Keratinocyte (primary cell): Measurements from ENCODE around the gene EVL. TPM values are rescaled to one million over a fixed set of nuclear protein-coding genes. Genes with fewer than 3 reads are reported as not detected.

Source experiments
- DNase-seq: peaks from one replicate; pipeline ENCODE4 v3.0.0-alpha.2; 2011; ENCODE audit warnings: low read depth, missing footprints, low spot score
- FAIRE-seq: peaks from 2 replicates; lab custom pipeline; 2011; peaks lifted over from hg19 to GRCh38; lab: Jason Lieb, UNC
- H2AFZ ChIP-seq: 2 replicates; pipeline ENCODE4 v1.6.0; 2012; ENCODE audit warnings: low read length, control low read depth, inconsistent platforms; ENCODE audit not compliant: control insufficient read depth
- H3K27ac ChIP-seq: 2 replicates; pipeline ENCODE4 v1.5.1; 2011; ENCODE audit warnings: low read length; ENCODE audit not compliant: control insufficient read depth, insufficient read depth
- H3K27me3 ChIP-seq: 3 replicates; pipeline ENCODE4 v1.6.0; 2011; ENCODE audit warnings: low read length; ENCODE audit not compliant: control insufficient read depth, insufficient read depth; ENCODE audit errors: extremely low read depth
- H3K36me3 ChIP-seq, 2 experiments: 2 replicates in 1 of 2; 3 replicates in 1 of 2; pipeline ENCODE4 v1.5.1; 2011; ENCODE audit warnings: low read length in 2 of 2, mild to moderate bottlenecking in 1 of 2; ENCODE audit not compliant: control insufficient read depth in 2 of 2, insufficient read depth in 2 of 2; ENCODE audit errors: extremely low read depth in 1 of 2
- H3K4me1 ChIP-seq: 3 replicates; pipeline ENCODE4 v1.5.1; 2011; ENCODE audit warnings: low read length; ENCODE audit not compliant: control insufficient read depth, insufficient read depth; ENCODE audit errors: extremely low read depth
- H3K4me2 ChIP-seq: 3 replicates; pipeline ENCODE4 v1.6.0; 2011; ENCODE audit warnings: low read depth, low read length; ENCODE audit not compliant: control insufficient read depth, insufficient read depth; ENCODE audit errors: extremely low read depth
- H3K4me3 ChIP-seq, 3 experiments: fragments of 200-600 bp in 1 of 3; sonication (generic) in 1 of 3; 2 replicates in 2 of 3; 3 replicates in 1 of 3; pipeline ENCODE4 v1.5.1; 2011 to 2016; ENCODE audit warnings: low read length in 3 of 3, mild to moderate bottlenecking in 3 of 3, control low read depth in 2 of 3, inconsistent platforms in 1 of 3, low read depth in 1 of 3, mixed read lengths in 1 of 3, mixed run types in 1 of 3, moderate library complexity in 1 of 3; ENCODE audit not compliant: control insufficient read depth in 2 of 3, insufficient read depth in 2 of 3; ENCODE audit errors: extremely low read depth in 1 of 3
- H3K79me2 ChIP-seq: 2 replicates; pipeline ENCODE4 v1.6.0; 2012; ENCODE audit warnings: low read length; ENCODE audit not compliant: control insufficient read depth, insufficient read depth
- H3K9ac ChIP-seq: 3 replicates; pipeline ENCODE4 v1.6.0; 2011; ENCODE audit warnings: low read length; ENCODE audit not compliant: control insufficient read depth, insufficient read depth; ENCODE audit errors: extremely low read depth
- H3K9me1 ChIP-seq: 3 replicates; pipeline ENCODE4 v1.6.0; 2011; ENCODE audit warnings: low read length; ENCODE audit not compliant: control insufficient read depth, insufficient read depth; ENCODE audit errors: extremely low read depth
- H3K9me3 ChIP-seq: 2 replicates; pipeline ENCODE4 v1.5.1; 2012; ENCODE audit warnings: low read depth, low read length; ENCODE audit not compliant: control insufficient read depth
- H4K20me1 ChIP-seq: 3 replicates; pipeline ENCODE4 v1.6.0; 2011; ENCODE audit warnings: low read length; ENCODE audit not compliant: control insufficient read depth, insufficient read depth; ENCODE audit errors: extremely low read depth
- EZH2 ChIP-seq: IDR thresholded peaks from one replicate; pipeline ENCODE4 v1.6.1; 2012; ENCODE audit warnings: inconsistent platforms, mild to moderate bottlenecking, low read length, moderate library complexity
- dilution Hi-C: fragments of 300-500 bp; cut with MboI; formaldehyde crosslinking; loops from one replicate; pipeline ENCODE4 v1.7.0; 2020; ENCODE audit warnings: low sequenced_read_pairs; ENCODE audit not compliant: extremely low pct_ligation_motif_present
- polyA plus RNA-seq, 5 experiments: library from polyadenylated mRNA; depleted of rRNA in 3 of 5; stranded (reverse) in 3 of 5; stranded (forward) in 1 of 5; unstranded in 1 of 5; fragments of >200 nt; gene quantifications; 1 replicate in 1 of 5; 2 replicates in 3 of 5; 3 replicates in 1 of 5; pipeline versions ENCODE4 v1.2.1 to v1.2.3, GENCODE V29; 2011 to 2012; ENCODE audit warnings: missing spikeins in 2 of 5, low read depth in 1 of 5, low replicate concordance in 1 of 5
- TF ChIP-seq, protein P1 (sequence below), 3 experiments: IDR thresholded peaks in 1 of 3; conservative IDR thresholded peaks in 1 of 3; optimal IDR thresholded peaks in 1 of 3; 2 replicates in 2 of 3; 3 replicates in 1 of 3; pipeline versions ENCODE3 to v1.5.1; 2011; ENCODE audit warnings: low read length in 3 of 3, mild to moderate bottlenecking in 3 of 3, moderate library complexity in 2 of 3, control low read depth in 1 of 3, inconsistent platforms in 1 of 3; ENCODE audit not compliant: insufficient read depth in 2 of 3; ENCODE audit errors: extremely low read depth in 1 of 3

Gene EVL
- polyA plus RNA-seq, 1 donor (not counting 4 experiments of a cell fraction or from before 2014, with no cell fraction given) = 12.0 TPM

DNA sequence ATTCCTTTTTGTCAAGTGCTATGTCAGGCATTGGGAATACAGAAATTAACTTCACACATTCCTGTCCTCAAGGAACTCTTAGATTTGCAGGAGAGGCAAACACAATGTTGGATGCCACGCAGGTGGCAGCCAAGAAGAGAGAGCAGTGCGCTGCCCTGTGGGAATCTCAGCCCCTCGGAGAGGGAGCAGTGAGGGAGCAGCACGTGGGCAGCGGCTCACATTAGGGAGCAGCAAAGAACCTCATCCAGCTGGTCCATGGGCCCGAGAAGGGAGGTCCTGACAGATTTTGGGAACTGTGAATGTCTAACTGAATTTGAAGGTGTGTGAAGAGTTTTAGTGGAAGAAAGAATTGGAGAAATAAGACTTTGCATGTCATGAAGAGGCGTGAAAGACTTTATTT lies 47.2 kb upstream of the EVL start:
- Histone ChIP-seq H3K9me3 (no peaks in the 10 kb centered on the region), H2AFZ (no peak overlapping the region), H3K4me2 (no peak overlapping the region), H4K20me1 (no peaks in the 10 kb centered on the region), H3K27ac (no peak overlapping the region), H3K36me3 (no peaks in the 10 kb centered on the region), H3K79me2 (no peaks in the 10 kb centered on the region), H3K4me3 (no peak overlapping the region), H3K9ac (no peak overlapping the region), H3K4me1 (no peaks in the 10 kb centered on the region), H3K9me1 (no peaks in the 10 kb centered on the region), H3K27me3 (no peaks in the 10 kb centered on the region)
- DNase-seq (no peak), FAIRE-seq (no peak)
- TF ChIP-seq EZH2 = no peak
- dilution Hi-C loops = no loop called here

DNA sequence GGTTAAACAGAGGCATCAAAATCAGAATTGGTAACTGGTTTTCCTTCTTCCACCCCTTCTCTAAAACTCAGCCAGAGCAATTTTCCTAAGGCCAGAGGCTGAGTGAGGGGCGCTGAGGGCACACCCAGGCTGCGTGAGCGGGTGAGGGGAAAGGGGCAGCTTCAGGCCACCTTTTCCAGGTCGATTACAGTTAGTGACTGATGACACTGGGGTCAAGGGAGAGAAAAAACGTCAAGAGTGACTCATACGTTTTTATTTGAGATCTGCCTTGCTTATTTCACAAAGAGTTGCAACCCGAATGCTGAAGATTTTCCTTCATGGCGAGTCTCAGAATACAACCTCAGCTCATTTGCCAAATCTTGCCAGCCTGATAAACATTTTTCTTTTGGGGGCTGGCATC lies 46.7 kb upstream of the EVL start:
- no peak for FAIRE-seq
- dilution Hi-C loops = no loop called here
- H3K4me2 ChIP-seq = no peak overlapping the region

More for the DNA sequence above, 46.7 kb upstream of the EVL start:
- no peak overlapping the region for H3K9ac ChIP-seq
- no peaks in the 10 kb centered on the region for H3K9me1 ChIP-seq
- H3K27ac ChIP-seq = no peak overlapping the region
- TF ChIP-seq, protein P1, sequence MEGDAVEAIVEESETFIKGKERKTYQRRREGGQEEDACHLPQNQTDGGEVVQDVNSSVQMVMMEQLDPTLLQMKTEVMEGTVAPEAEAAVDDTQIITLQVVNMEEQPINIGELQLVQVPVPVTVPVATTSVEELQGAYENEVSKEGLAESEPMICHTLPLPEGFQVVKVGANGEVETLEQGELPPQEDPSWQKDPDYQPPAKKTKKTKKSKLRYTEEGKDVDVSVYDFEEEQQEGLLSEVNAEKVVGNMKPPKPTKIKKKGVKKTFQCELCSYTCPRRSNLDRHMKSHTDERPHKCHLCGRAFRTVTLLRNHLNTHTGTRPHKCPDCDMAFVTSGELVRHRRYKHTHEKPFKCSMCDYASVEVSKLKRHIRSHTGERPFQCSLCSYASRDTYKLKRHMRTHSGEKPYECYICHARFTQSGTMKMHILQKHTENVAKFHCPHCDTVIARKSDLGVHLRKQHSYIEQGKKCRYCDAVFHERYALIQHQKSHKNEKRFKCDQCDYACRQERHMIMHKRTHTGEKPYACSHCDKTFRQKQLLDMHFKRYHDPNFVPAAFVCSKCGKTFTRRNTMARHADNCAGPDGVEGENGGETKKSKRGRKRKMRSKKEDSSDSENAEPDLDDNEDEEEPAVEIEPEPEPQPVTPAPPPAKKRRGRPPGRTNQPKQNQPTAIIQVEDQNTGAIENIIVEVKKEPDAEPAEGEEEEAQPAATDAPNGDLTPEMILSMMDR (optimal IDR thresholded peaks at IDR 0.05 in 1 of 3, IDR thresholded peaks at IDR 0.05 in 1 of 3, conservative IDR thresholded peaks at IDR 0.05 in 1 of 3; ENCODE audit: extremely low read depth in 1 of 3, insufficient read depth in 2 of 3, low read length in 3 of 3) = no peak
- TF ChIP-seq EZH2 = no peak
- no peak overlapping the region for H2AFZ ChIP-seq
- H3K4me1 ChIP-seq = no peaks in the 10 kb centered on the region
- no peaks in the 10 kb centered on the region for H3K79me2 ChIP-seq
- H3K27me3 ChIP-seq = no peaks in the 10 kb centered on the region
- no peaks in the 10 kb centered on the region for H4K20me1 ChIP-seq
- H3K9me3 ChIP-seq = no peaks in the 10 kb centered on the region
- H3K36me3 ChIP-seq = no peaks in the 10 kb centered on the region
- no peak overlapping the region for H3K4me3 ChIP-seq
- no peak for DNase-seq
